Suprapubic skin (tissue), 3 donors: ENCODE data around the gene TRPC4.

Experiments
- CTCF ChIP-seq, 2 donors: fragments of 200-600 bp in 1 of 2; fragments of 450-650 bp in 1 of 2; sonication (generic) in 1 of 2; IDR thresholded peaks; one replicate each; pipeline ENCODE4 v1.5.1; 2016 to 2019; ENCODE audit warnings: antibody characterized with exemption in 2 of 2, mild to moderate bottlenecking in 1 of 2, moderate library complexity in 1 of 2
- EP300 ChIP-seq: sonication (generic); formaldehyde crosslinking; IDR thresholded peaks from one replicate; pipeline ENCODE4 v1.6.1; 2017; ENCODE audit warnings: antibody characterized with exemption

- no peak for TF ChIP-seq CTCF (IDR thresholded peaks at IDR 0.05)
- TF ChIP-seq EP300, result no peak
Observed at GRCh38 chr13:37797631-37798030, 71.9 kb downstream of the TRPC4 start.
